Activated naive CD8-positive, alpha-beta T cell (primary cell): Measurements from ENCODE around the gene ITGAX.

ENCODE experiments used
- H3K27ac Mint-ChIP-seq: one replicate; pipeline ENCODE4 v1.8.0; 2021; ENCODE audit warnings: mixed read lengths
- H3K27me3 Mint-ChIP-seq: one replicate; pipeline ENCODE4 v1.8.0; 2021; ENCODE audit warnings: mixed read lengths
- H3K36me3 Mint-ChIP-seq: one replicate; pipeline ENCODE4 v1.8.0; 2021; ENCODE audit warnings: mixed read lengths
- H3K4me1 Mint-ChIP-seq: one replicate; pipeline ENCODE4 v1.8.0; 2021; ENCODE audit warnings: low read depth, mixed read lengths
- H3K4me3 Mint-ChIP-seq: one replicate; pipeline ENCODE4 v1.8.0; 2021; ENCODE audit warnings: mild to moderate bottlenecking, mixed read lengths
- H3K9me3 Mint-ChIP-seq: one replicate; pipeline ENCODE4 v1.8.0; 2021; ENCODE audit warnings: low read depth, mixed read lengths

The ITGAX gene

GRCh38 chr16:31357324-31358109 is 2.5 kb downstream of the ITGAX start:
- no peak overlapping the region for H3K4me3 Mint-ChIP-seq
- no peaks in the 10 kb centered on the region for H3K36me3 Mint-ChIP-seq
- no peaks in the 10 kb centered on the region for H3K27me3 Mint-ChIP-seq
- no peaks in the 10 kb centered on the region for H3K9me3 Mint-ChIP-seq
- H3K4me1 Mint-ChIP-seq: peaks cover 42% of the 10 kb centered on the region
- H3K27ac Mint-ChIP-seq: no peak overlapping the region

DNA sequence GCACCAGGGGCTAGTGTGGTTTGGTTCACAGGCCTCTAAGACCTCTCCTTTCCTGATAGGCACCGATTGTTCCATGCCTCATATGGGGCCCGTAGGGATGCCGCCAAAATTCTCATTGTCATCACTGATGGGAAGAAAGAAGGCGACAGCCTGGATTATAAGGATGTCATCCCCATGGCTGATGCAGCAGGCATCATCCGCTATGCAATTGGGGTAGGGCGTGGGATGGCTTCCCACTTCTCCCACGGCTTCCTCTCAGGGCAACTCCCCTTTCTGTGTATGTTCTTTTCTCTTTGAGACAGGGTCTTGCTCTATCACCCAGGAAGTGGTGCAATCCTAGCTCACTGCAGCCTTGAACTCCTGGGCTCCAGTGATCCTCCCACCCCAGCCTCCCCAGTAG is 5.3 kb downstream of the ITGAX start:
- Mint-ChIP-seq H3K27me3 (no peaks in the 10 kb centered on the region), H3K4me1 (peaks cover 21% of the 10 kb centered on the region), H3K9me3 (no peaks in the 10 kb centered on the region), H3K27ac (no peak overlapping the region), H3K36me3 (no peaks in the 10 kb centered on the region), H3K4me3 (no peak overlapping the region)

DNA sequence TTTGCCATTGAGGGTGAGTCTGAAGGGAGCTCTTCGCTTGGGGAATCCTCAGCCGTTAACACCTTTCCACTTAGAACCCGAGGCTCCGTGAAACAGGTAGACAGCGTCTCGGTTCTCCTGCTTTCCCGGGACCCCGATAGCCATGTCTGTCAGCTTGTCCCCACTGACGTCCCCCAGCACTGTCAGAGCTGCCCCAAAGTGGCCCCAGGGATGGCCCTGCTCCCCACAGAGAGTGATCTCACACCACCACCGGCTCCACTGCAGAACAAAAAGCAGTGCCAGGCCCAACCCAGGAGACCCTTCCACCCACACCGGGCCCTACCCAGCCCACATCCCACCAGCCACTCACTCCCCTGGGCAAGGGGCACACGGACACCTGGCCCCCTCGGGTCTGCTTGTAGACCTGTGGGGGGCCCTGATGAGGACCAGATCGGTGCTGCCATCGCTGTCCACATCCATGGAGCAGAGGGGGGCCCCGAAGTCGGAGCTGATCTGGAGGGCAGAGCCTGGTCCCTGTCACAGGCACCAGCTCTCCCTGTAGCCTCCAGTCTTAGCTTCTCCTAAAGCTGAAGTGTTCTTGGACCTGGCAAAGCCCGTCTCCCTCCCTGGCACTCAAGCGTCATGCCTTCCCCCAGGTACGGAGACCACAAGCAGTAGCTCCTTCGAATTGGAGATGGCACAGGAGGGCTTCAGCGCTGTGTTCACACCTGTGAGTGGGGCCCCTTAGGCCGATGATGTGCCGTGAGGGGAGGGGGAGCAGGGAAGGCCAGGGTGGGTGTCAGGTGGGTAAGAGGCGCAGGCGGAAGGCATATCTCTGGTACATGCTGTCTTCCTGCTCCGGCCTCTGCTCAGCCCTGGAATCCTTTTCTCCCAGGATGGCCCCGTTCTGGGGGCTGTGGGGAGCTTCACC is 6.5 kb downstream of the ITGAX start:
- H3K36me3 Mint-ChIP-seq: no peaks in the 10 kb centered on the region
- H3K4me3 Mint-ChIP-seq: no peak overlapping the region
- H3K9me3 Mint-ChIP-seq: no peaks in the 10 kb centered on the region
- H3K4me1 Mint-ChIP-seq: peaks cover 11% of the 10 kb centered on the region
- no peak overlapping the region for H3K27ac Mint-ChIP-seq
- H3K27me3 Mint-ChIP-seq: no peaks in the 10 kb centered on the region

GRCh38 chr16:31362476-31363405 is 7.8 kb downstream of the ITGAX start:
- Mint-ChIP-seq H3K27me3 (no peaks in the 10 kb centered on the region), H3K9me3 (no peaks in the 10 kb centered on the region), H3K4me1 (peaks cover 9% of the 10 kb centered on the region), H3K36me3 (no peaks in the 10 kb centered on the region), H3K4me3 (no peak overlapping the region), H3K27ac (no peak overlapping the region)

DNA sequence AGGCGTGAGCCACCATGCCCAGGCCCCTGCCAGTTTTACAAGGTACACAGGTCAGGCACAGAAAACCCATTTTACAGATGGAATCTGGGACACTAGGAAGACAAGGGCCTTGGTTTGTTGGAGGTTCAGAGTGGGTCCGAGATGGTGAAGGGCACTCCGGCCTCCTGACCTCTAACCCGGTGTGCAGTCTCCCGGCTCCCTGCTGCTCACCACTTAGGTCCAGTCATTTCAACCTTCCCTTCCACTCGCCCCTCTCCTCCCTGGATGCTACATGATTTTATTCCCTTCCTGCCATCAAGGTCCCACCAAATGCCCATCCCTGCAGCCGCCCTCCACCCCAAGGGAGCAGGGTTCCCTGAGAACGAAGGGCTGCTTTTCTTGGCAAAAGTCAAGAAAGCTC is 8.7 kb downstream of the ITGAX start:
- Mint-ChIP-seq H3K4me1 (peaks cover 7% of the 10 kb centered on the region), H3K9me3 (no peaks in the 10 kb centered on the region), H3K27ac (no peak overlapping the region), H3K4me3 (no peak overlapping the region), H3K36me3 (no peaks in the 10 kb centered on the region), H3K27me3 (no peaks in the 10 kb centered on the region)

GRCh38 chr16:31364421-31364820 is 9.4 kb downstream of the ITGAX start:
- no peaks in the 10 kb centered on the region for H3K36me3 Mint-ChIP-seq
- H3K27ac Mint-ChIP-seq: no peak overlapping the region
- H3K4me3 Mint-ChIP-seq: no peak overlapping the region
- H3K9me3 Mint-ChIP-seq: no peaks in the 10 kb centered on the region
- no peaks in the 10 kb centered on the region for H3K27me3 Mint-ChIP-seq
- H3K4me1 Mint-ChIP-seq: peaks cover 7% of the 10 kb centered on the region

DNA sequence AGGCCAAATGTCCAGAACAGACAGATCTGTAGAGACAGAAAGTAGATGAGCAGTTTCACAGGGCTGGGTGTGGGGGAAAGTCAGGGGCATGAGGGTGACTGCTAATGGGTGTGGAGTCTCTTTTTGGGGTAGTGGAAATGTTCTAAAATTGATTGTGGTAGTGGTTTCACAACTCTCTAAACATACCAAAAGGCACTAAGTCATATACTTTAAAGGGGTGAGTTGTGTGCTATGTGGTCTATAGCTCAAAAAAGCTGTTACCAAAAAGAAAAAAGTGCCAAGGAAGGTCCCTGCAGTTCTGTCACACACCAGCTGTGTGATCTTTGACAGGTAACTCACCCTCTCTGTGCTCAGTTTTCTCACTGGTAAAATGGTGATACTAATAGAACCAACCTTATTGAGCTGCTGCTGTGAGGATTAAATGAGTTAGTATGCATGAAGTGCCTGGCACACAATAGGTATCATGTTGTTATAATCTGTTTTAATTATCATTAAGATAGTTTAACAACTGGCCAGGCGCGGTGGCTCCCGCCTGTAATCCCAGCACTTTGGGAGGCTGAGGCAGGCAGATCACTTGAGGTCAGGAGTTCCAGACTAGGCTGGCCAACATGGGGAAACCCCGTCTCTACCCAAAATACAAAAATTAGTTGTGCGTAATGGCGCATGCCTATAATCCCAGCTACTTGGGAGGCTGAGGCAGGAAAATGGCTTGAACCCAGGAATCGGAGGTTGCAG is 10.3 kb downstream of the ITGAX start:
- Mint-ChIP-seq H3K36me3 (no peaks in the 10 kb centered on the region), H3K9me3 (no peaks in the 10 kb centered on the region), H3K27me3 (no peaks in the 10 kb centered on the region), H3K4me1 (peaks cover 7% of the 10 kb centered on the region), H3K27ac (no peak overlapping the region), H3K4me3 (no peak overlapping the region)

DNA sequence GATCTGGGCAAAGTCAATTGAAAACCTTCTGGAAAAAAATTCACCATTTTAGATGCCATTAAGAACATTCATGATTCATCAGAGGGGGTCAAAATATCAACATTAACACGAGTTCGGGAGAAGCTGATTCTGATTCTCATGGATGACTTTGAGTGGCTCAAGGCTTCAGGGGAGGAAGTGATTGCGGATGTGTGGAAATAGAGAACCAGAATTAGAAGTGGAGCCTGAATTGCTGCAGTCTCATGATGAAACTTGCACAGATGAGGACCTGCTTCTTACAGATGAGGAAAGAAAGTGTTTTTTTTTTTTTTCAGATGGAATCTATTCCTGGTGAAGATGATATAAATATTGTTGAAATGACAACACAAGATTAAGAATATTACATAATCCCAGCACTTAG is 12.9 kb downstream of the ITGAX start:
- Mint-ChIP-seq H3K9me3 (no peaks in the 10 kb centered on the region), H3K36me3 (no peaks in the 10 kb centered on the region), H3K4me1 (peaks cover 7% of the 10 kb centered on the region), H3K27ac (no peak overlapping the region), H3K4me3 (no peak overlapping the region), H3K27me3 (no peaks in the 10 kb centered on the region)

- H3K9me3 Mint-ChIP-seq: no peaks in the 10 kb centered on the region
- no peak overlapping the region for H3K27ac Mint-ChIP-seq
- H3K4me3 Mint-ChIP-seq: no peak overlapping the region
- peaks cover 7% of the 10 kb centered on the region for H3K4me1 Mint-ChIP-seq
- no peaks in the 10 kb centered on the region for H3K27me3 Mint-ChIP-seq
- H3K36me3 Mint-ChIP-seq: peaks cover 2% of the 10 kb centered on the region
These were observed 16.0 kb downstream of the ITGAX start for GRCh38 chr16:31371008-31371407.

- peaks cover 2% of the 10 kb centered on the region for H3K36me3 Mint-ChIP-seq
- no peaks in the 10 kb centered on the region for H3K27me3 Mint-ChIP-seq
- H3K4me1 Mint-ChIP-seq: peaks cover 3% of the 10 kb centered on the region
- no peaks in the 10 kb centered on the region for H3K9me3 Mint-ChIP-seq
- no peak overlapping the region for H3K4me3 Mint-ChIP-seq
- H3K27ac Mint-ChIP-seq: no peak overlapping the region
These were observed 16.9 kb downstream of the ITGAX start for GRCh38 chr16:31371619-31372484.

- H3K4me1 Mint-ChIP-seq: no peaks in the 10 kb centered on the region
- peaks cover 2% of the 10 kb centered on the region for H3K36me3 Mint-ChIP-seq
- no peak overlapping the region for H3K4me3 Mint-ChIP-seq
- H3K27me3 Mint-ChIP-seq: no peaks in the 10 kb centered on the region
- H3K9me3 Mint-ChIP-seq: no peaks in the 10 kb centered on the region
- no peak overlapping the region for H3K27ac Mint-ChIP-seq
These were observed 18.3 kb downstream of the ITGAX start for GRCh38 chr16:31373235-31373634.

DNA sequence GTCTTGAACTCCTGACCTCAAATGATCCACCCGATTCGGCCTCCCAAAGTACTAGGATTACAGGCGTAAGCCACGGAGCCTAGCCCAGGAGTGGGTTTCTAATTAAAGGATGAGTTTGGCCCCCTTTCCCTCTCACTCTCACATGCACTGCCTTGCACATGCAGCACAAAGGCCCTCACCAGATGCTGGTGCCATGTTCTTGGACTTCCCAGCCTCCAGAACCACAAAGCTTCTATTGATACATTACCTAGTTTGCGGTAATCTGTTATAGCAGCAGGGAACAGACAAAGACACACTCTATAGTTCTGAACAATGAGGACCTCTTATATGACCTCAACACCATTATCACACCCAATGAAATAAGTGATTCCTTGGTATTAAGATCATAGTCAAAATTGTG is 20.3 kb downstream of the ITGAX start:
- H3K9me3 Mint-ChIP-seq: no peaks in the 10 kb centered on the region
- peaks cover 2% of the 10 kb centered on the region for H3K36me3 Mint-ChIP-seq
- H3K4me3 Mint-ChIP-seq: no peak overlapping the region
- no peak overlapping the region for H3K27ac Mint-ChIP-seq
- H3K27me3 Mint-ChIP-seq: no peaks in the 10 kb centered on the region
- H3K4me1 Mint-ChIP-seq: no peaks in the 10 kb centered on the region

DNA sequence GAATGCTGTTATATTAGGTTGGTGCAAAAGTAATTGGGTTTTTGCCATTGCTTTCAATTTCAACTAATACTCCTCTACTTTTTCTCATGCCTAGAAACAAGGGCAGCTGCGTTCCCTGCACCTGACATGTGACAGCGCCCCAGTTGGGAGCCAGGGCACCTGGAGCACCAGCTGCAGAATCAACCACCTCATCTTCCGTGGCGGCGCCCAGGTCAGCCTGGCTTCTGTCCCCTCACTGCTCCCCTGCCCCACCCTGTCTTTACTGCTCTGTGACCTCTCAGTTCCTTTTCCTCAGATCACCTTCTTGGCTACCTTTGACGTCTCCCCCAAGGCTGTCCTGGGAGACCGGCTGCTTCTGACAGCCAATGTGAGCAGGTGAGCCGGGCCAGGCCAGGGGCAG is 21.7 kb downstream of the ITGAX start:
- Mint-ChIP-seq H3K27ac (no peak overlapping the region), H3K36me3 (peaks cover 2% of the 10 kb centered on the region), H3K9me3 (no peaks in the 10 kb centered on the region), H3K4me1 (no peaks in the 10 kb centered on the region), H3K4me3 (no peak overlapping the region), H3K27me3 (no peaks in the 10 kb centered on the region)
